Naive thymus-derived CD8-positive, alpha-beta T cell (primary cell): ENCODE results near the gene MYADML2. TPM values are rescaled to one million over a fixed set of nuclear protein-coding genes. Genes with fewer than 3 reads are reported as not detected.

Source experiments
- ATAC-seq, 2 donors: fragments of 150-1000 bp; cut with Tn5 transposase in 1 of 2; sonication (Bioruptor Pico), chemical (Tn5 transposase) in 1 of 2; 1 replicate in 1 of 2; 2 replicates in 1 of 2; pipeline ENCODE4 v1.10.0; 2021; ENCODE audit warnings: mild to moderate bottlenecking in 2 of 2, moderate library complexity in 2 of 2
- POLR2A ChIA-PET: fragments of 350-600 bp; sonication (Branson Sonifier 250); formaldehyde crosslinking; loops from one replicate; lab custom pipeline; 2021; ENCODE audit warnings: antibody characterized with exemption; lab: Charles Lee
- DNase-seq, 10 donors: peaks; one replicate each; pipeline versions ENCODE4 v3.0.0 to v3.0.0-alpha.2; 2020 to 2022
- H3K27ac Mint-ChIP-seq, 10 donors: one replicate each; pipeline ENCODE4 v1.8.0; 2020 to 2022; ENCODE audit warnings: mild to moderate bottlenecking in 10 of 10, mixed read lengths in 10 of 10, moderate library complexity in 4 of 10, inconsistent platforms in 1 of 10
- H3K27me3 Mint-ChIP-seq, 5 donors: one replicate each; pipeline ENCODE4 v1.8.0; 2021 to 2022; ENCODE audit warnings: mixed read lengths in 5 of 5
- H3K36me3 Mint-ChIP-seq, 3 donors: one replicate each; pipeline ENCODE4 v1.8.0; 2020 to 2022; ENCODE audit warnings: mixed read lengths in 3 of 3, mild to moderate bottlenecking in 2 of 3, inconsistent platforms in 1 of 3
- H3K4me1 Mint-ChIP-seq, 4 donors: one replicate each; pipeline ENCODE4 v1.8.0; 2021 to 2022; ENCODE audit warnings: mixed read lengths in 4 of 4
- H3K4me3 Mint-ChIP-seq, 10 donors: one replicate each; pipeline ENCODE4 v1.8.0; 2020 to 2022; ENCODE audit warnings: mild to moderate bottlenecking in 10 of 10, mixed read lengths in 10 of 10, moderate library complexity in 6 of 10, inconsistent platforms in 1 of 10
- H3K9me3 Mint-ChIP-seq, 9 donors: one replicate each; pipeline ENCODE4 v1.8.0; 2020 to 2022; ENCODE audit warnings: mixed read lengths in 9 of 9, mild to moderate bottlenecking in 3 of 9, inconsistent platforms in 1 of 9, moderate library complexity in 1 of 9
- polyA plus RNA-seq, 3 donors: library from polyadenylated mRNA; unstranded; fragments of 300-500 nt; fragmentation: Illumina TruSeq; gene quantifications; one replicate each; pipeline ENCODE4 v1.2.3, GENCODE V29; 2021
- total RNA-seq, 8 experiments: library from RNA in 2 of 8; stranded (reverse) in 2 of 8; gene quantifications; one replicate each; pipeline ENCODE4 v1.2.3 and lab custom pipeline; 2021 to 2026

MYADML2 gene
- total and polyA plus RNA-seq, 5 experiments from 2014 or later, result not detected

- Mint-ChIP-seq H3K4me1 (peaks cover 2 to 10% (median 7%) of the 10 kb centered on the region in 4 donors), H3K9me3 (no peaks in the 10 kb centered on the region), H3K36me3 (peaks cover 0 to 37% (median 16%) of the 10 kb centered on the region in 3 donors), H3K27ac (peak overlapping the region in 1 of 10 donors; percentile 25), H3K27me3 (peaks cover 5 to 13% (median 10%) of the 10 kb centered on the region in 5 donors), H3K4me3 (peak overlapping the region in 8 of 10 donors; percentile 15 to 65 (median 48))
- ATAC-seq (peak in 1 of 2 donors; percentile 40), DNase-seq (no peak)
- POLR2A ChIA-PET, result interaction anchor here (1.0 to 1.1 kb wide), 3 partner anchors 16 to 31 kb away, joined by 4 to 6 read pairs (median 4); no protein-coding TSS in a partner anchor
Measured at GRCh38 chr17:81901167-81902022, 45.6 kb downstream of the MYADML2 start.

- H3K27me3 Mint-ChIP-seq, result peaks cover 5 to 13% (median 10%) of the 10 kb centered on the region in 5 donors
- POLR2A ChIA-PET, result no interaction called here
- peaks cover 0 to 47% (median 18%) of the 10 kb centered on the region in 3 donors for H3K36me3 Mint-ChIP-seq
- peak overlapping the region in 1 of 10 donors; percentile 12 for H3K27ac Mint-ChIP-seq
- H3K4me1 Mint-ChIP-seq, result peaks cover 2 to 10% (median 7%) of the 10 kb centered on the region in 4 donors
- ATAC-seq, result no peak
- no peaks in the 10 kb centered on the region for H3K9me3 Mint-ChIP-seq
- peak overlapping the region in 1 of 10 donors; percentile 48 for H3K4me3 Mint-ChIP-seq
- DNase-seq, result no peak
Measured at GRCh38 chr17:81900181-81900820, 46.7 kb downstream of the MYADML2 start.

- no peak overlapping the region for H3K27ac Mint-ChIP-seq
- peaks cover 5 to 13% (median 10%) of the 10 kb centered on the region in 5 donors for H3K27me3 Mint-ChIP-seq
- no peak overlapping the region for H3K4me3 Mint-ChIP-seq
- peaks cover 2 to 10% (median 7%) of the 10 kb centered on the region in 4 donors for H3K4me1 Mint-ChIP-seq
- POLR2A ChIA-PET, result interaction anchor here (0.5 kb wide), 1 partner anchor 24 kb away, joined by 7 read pairs; no protein-coding TSS in a partner anchor
- H3K9me3 Mint-ChIP-seq, result no peaks in the 10 kb centered on the region
- DNase-seq (no peak), ATAC-seq (no peak)
- H3K36me3 Mint-ChIP-seq, result peaks cover 0 to 52% (median 18%) of the 10 kb centered on the region in 3 donors
Measured at GRCh38 chr17:81899514-81900166, 47.4 kb downstream of the MYADML2 start.

GRCh38 chr17:81898885-81899284 lies 48.1 kb downstream of the MYADML2 start:
- H3K27me3 Mint-ChIP-seq, result peaks cover 5 to 13% (median 10%) of the 10 kb centered on the region in 5 donors
- H3K36me3 Mint-ChIP-seq, result peaks cover 0 to 54% (median 18%) of the 10 kb centered on the region in 3 donors
- no peak for DNase-seq
- no peak overlapping the region for H3K4me3 Mint-ChIP-seq
- H3K4me1 Mint-ChIP-seq, result peaks cover 2 to 10% (median 7%) of the 10 kb centered on the region in 4 donors
- H3K27ac Mint-ChIP-seq, result no peak overlapping the region
- ATAC-seq, result no peak
- POLR2A ChIA-PET, result interaction anchor here (0.5 kb wide), 1 partner anchor 23 kb away, joined by 7 read pairs; no protein-coding TSS in a partner anchor
- no peaks in the 10 kb centered on the region for H3K9me3 Mint-ChIP-seq

- Mint-ChIP-seq H3K27ac (no peak overlapping the region), H3K4me3 (no peak overlapping the region), H3K9me3 (no peaks in the 10 kb centered on the region), H3K27me3 (peaks cover 5 to 13% (median 10%) of the 10 kb centered on the region in 5 donors), H3K36me3 (peaks cover 0 to 54% (median 18%) of the 10 kb centered on the region in 3 donors), H3K4me1 (peaks cover 2 to 10% (median 9%) of the 10 kb centered on the region in 4 donors)
- DNase-seq (no peak), ATAC-seq (no peak)
- POLR2A ChIA-PET, result interaction anchor here (0.8 kb wide), 1 partner anchor 15 kb away, joined by 3 read pairs; no protein-coding TSS in a partner anchor
Measured at GRCh38 chr17:81898029-81898866, 48.8 kb downstream of the MYADML2 start.

- POLR2A ChIA-PET, result no interaction called here
- Mint-ChIP-seq H3K9me3 (no peaks in the 10 kb centered on the region), H3K27ac (no peak overlapping the region), H3K36me3 (peaks cover 0 to 45% (median 12%) of the 10 kb centered on the region in 3 donors), H3K4me1 (peaks cover 0 to 18% (median 9%) of the 10 kb centered on the region in 4 donors), H3K4me3 (no peak overlapping the region), H3K27me3 (peaks cover 0 to under 1% (median 0%) of the 10 kb centered on the region in 5 donors)
- DNase-seq (no peak), ATAC-seq (no peak)
Measured at GRCh38 chr17:81895400-81895799, 51.6 kb downstream of the MYADML2 start.

- ATAC-seq (peak in 1 of 2 donors; percentile 21), DNase-seq (no peak)
- Mint-ChIP-seq H3K27ac (peak overlapping the region; percentile 88 to 99 (median 98)), H3K36me3 (peaks cover 0 to 45% (median 7%) of the 10 kb centered on the region in 3 donors), H3K4me1 (peaks cover 13 to 36% (median 24%) of the 10 kb centered on the region in 4 donors), H3K27me3 (no peaks in the 10 kb centered on the region), H3K9me3 (no peaks in the 10 kb centered on the region), H3K4me3 (peak overlapping the region; percentile 89 to 97 (median 94))
- POLR2A ChIA-PET, result interaction anchor here (1.0 to 8.9 kb wide), 4 partner anchors 14 to 30 kb away, joined by 3 to 71 read pairs (median 10); partner anchors contain the start of genes ARHGDIA, P4HB and PCYT2
Measured at GRCh38 chr17:81891303-81891552, 55.8 kb downstream of the MYADML2 start.

GRCh38 chr17:81890447-81891302 lies 56.4 kb downstream of the MYADML2 start:
- no peak for DNase-seq
- no peak for ATAC-seq
- Mint-ChIP-seq H3K36me3 (peaks cover 0 to 46% (median 6%) of the 10 kb centered on the region in 3 donors), H3K4me1 (peaks cover 13 to 36% (median 24%) of the 10 kb centered on the region in 4 donors), H3K4me3 (peak overlapping the region; percentile 80 to 93 (median 85)), H3K27ac (peak overlapping the region; percentile 66 to 97 (median 96)), H3K9me3 (no peaks in the 10 kb centered on the region), H3K27me3 (no peaks in the 10 kb centered on the region)
- POLR2A ChIA-PET, result interaction anchor here (1.0 to 8.9 kb wide), 4 partner anchors 10 to 36 kb away, joined by 3 to 71 read pairs (median 4); partner anchors contain the start of genes ARHGDIA and P4HB
